Trophoblast cell (in vitro differentiated cells and primary cell): Measurements from ENCODE around the gene CEACAM4.
"Not testable (repeated sequence)": the region's sequence is repeated elsewhere in the genome, so short reads cannot be mapped to it uniquely, and the experiment has no call there.

Experiments used
- DNase-seq, 2 donors: peaks; one replicate each; pipeline ENCODE4 v3.0.0-alpha.2; 2016
- H2AFZ ChIP-seq: 2 replicates; pipeline ENCODE4 v1.6.1; 2013; ENCODE audit warnings: low read length, moderate library complexity, mild to moderate bottlenecking; ENCODE audit not compliant: insufficient read depth, poor library complexity
- H2AK5ac ChIP-seq: 2 replicates; pipeline ENCODE4 v1.6.1; 2013; ENCODE audit warnings: mild to moderate bottlenecking, low read length
- H2BK120ac ChIP-seq: 2 replicates; pipeline ENCODE4 v1.6.1; 2013; ENCODE audit warnings: low read length, mild to moderate bottlenecking, moderate library complexity; ENCODE audit not compliant: insufficient read depth, poor library complexity
- H2BK12ac ChIP-seq: 2 replicates; pipeline ENCODE4 v1.6.1; 2013; ENCODE audit warnings: mild to moderate bottlenecking, low read length, moderate library complexity
- H2BK5ac ChIP-seq: 2 replicates; pipeline ENCODE4 v1.6.1; 2013; ENCODE audit warnings: low read length, low read depth, moderate library complexity, mild to moderate bottlenecking; ENCODE audit not compliant: poor library complexity
- H3K14ac ChIP-seq: 2 replicates; pipeline ENCODE4 v1.6.1; 2013; ENCODE audit warnings: mild to moderate bottlenecking, low read length
- H3K18ac ChIP-seq: 2 replicates; pipeline ENCODE4 v1.6.1; 2013; ENCODE audit warnings: mild to moderate bottlenecking, low read length
- H3K23ac ChIP-seq: 2 replicates; pipeline ENCODE4 v1.6.1; 2013; ENCODE audit warnings: low read length
- H3K27ac ChIP-seq: 2 replicates; pipeline ENCODE4 v1.5.1; 2013; ENCODE audit warnings: low read depth, mild to moderate bottlenecking, inconsistent platforms, low read length, moderate library complexity
- H3K27me3 ChIP-seq: 2 replicates; pipeline ENCODE4 v1.6.1; 2013; ENCODE audit warnings: inconsistent platforms, mild to moderate bottlenecking, low read length, moderate library complexity; ENCODE audit not compliant: insufficient read depth
- H3K36me3 ChIP-seq, 2 experiments: 1 replicate in 1 of 2; 2 replicates in 1 of 2; pipeline ENCODE4 v1.6.1; 2013; ENCODE audit warnings: low read length in 2 of 2, mild to moderate bottlenecking in 2 of 2, moderate library complexity in 1 of 2; ENCODE audit not compliant: insufficient read depth in 2 of 2, control insufficient read depth in 1 of 2
- H3K4ac ChIP-seq: 2 replicates; pipeline ENCODE4 v1.6.1; 2013; ENCODE audit warnings: low read depth, mild to moderate bottlenecking, low read length, moderate library complexity
- H3K4me1 ChIP-seq, 2 experiments: 1 replicate in 1 of 2; 2 replicates in 1 of 2; pipeline ENCODE4 v1.6.1; 2013; ENCODE audit warnings: low read length in 2 of 2, mild to moderate bottlenecking in 2 of 2, moderate library complexity in 1 of 2; ENCODE audit not compliant: insufficient read depth in 2 of 2, control insufficient read depth in 1 of 2
- H3K4me2 ChIP-seq: 2 replicates; pipeline ENCODE4 v1.6.1; 2013; ENCODE audit warnings: inconsistent platforms, mild to moderate bottlenecking, low read length, moderate library complexity
- H3K4me3 ChIP-seq: 2 replicates; pipeline ENCODE4 v1.5.1; 2013; ENCODE audit warnings: mild to moderate bottlenecking, low read depth, low read length, inconsistent platforms
- H3K79me1 ChIP-seq: one replicate; pipeline ENCODE4 v1.6.1; 2013; ENCODE audit warnings: low read length
- H3K79me2 ChIP-seq: 2 replicates; pipeline ENCODE4 v1.6.1; 2013; ENCODE audit warnings: low read length, mild to moderate bottlenecking; ENCODE audit not compliant: control insufficient read depth, insufficient read depth, poor library complexity
- H3K9ac ChIP-seq: 2 replicates; pipeline ENCODE4 v1.6.1; 2013; ENCODE audit warnings: mild to moderate bottlenecking, low read length
- H3K9me3 ChIP-seq: 2 replicates; pipeline ENCODE4 v1.6.1; 2013; ENCODE audit warnings: low read depth, mild to moderate bottlenecking, control low read depth, inconsistent platforms, low read length; ENCODE audit not compliant: insufficient read depth
- H4K12ac ChIP-seq: 2 replicates; pipeline ENCODE4 v1.6.1; 2013; ENCODE audit warnings: low read depth, mild to moderate bottlenecking, low read length, moderate library complexity
- H4K8ac ChIP-seq: 2 replicates; pipeline ENCODE4 v1.6.1; 2013; ENCODE audit warnings: low read depth, mild to moderate bottlenecking, low read length, moderate library complexity
- H4K91ac ChIP-seq: one replicate; pipeline ENCODE4 v1.6.1; 2013; ENCODE audit warnings: low read depth, mild to moderate bottlenecking, low read length, moderate library complexity
- WGBS: extraction: QIAGEN DNeasy Blood & Tissue Kit; methylation state at CpG from one replicate; pipeline ENCODE4 v1.1.7; 2013; ENCODE audit warnings: missing lambda C conversion rate; ENCODE audit not compliant: insufficient read length, insufficient coverage; ENCODE audit errors: extremely low coverage; 5-methylcytosine and 5-hydroxymethylcytosine counted together

Gene CEACAM4

GRCh38 chr19:41582577-41583182 is 44.2 kb downstream of the CEACAM4 start:
- no CpG with 5 or more reads among the region's 1 CpG for WGBS
- H3K18ac ChIP-seq, H3K79me2 ChIP-seq, H2BK120ac ChIP-seq, H3K14ac ChIP-seq, H3K4me1 ChIP-seq, H2AFZ ChIP-seq, H3K27me3 ChIP-seq, H3K36me3 ChIP-seq, H3K4ac ChIP-seq, H2BK5ac ChIP-seq, H2BK12ac ChIP-seq, H3K79me1 ChIP-seq, DNase-seq, H3K4me2 ChIP-seq, H3K4me3 ChIP-seq, H3K23ac ChIP-seq, H4K12ac ChIP-seq, H4K8ac ChIP-seq, H3K27ac ChIP-seq, H4K91ac ChIP-seq, H3K9ac ChIP-seq, H2AK5ac ChIP-seq: not testable (repeated sequence)
- peaks cover 51% of the 10 kb centered on the region for H3K9me3 ChIP-seq

GRCh38 chr19:41581068-41581467 is 45.8 kb downstream of the CEACAM4 start:
- not testable (repeated sequence) for H2BK120ac ChIP-seq, H3K9ac ChIP-seq, H2AFZ ChIP-seq, H3K36me3 ChIP-seq, H3K79me1 ChIP-seq, H3K14ac ChIP-seq, H4K91ac ChIP-seq, H3K27me3 ChIP-seq, H3K4me2 ChIP-seq, H3K23ac ChIP-seq, H3K4me3 ChIP-seq, H4K8ac ChIP-seq, H2BK12ac ChIP-seq, DNase-seq, H3K27ac ChIP-seq, H3K4me1 ChIP-seq, H2AK5ac ChIP-seq, H4K12ac ChIP-seq, H3K18ac ChIP-seq, H3K4ac ChIP-seq, H2BK5ac ChIP-seq, H3K79me2 ChIP-seq
- H3K9me3 ChIP-seq = peaks cover 53% of the 10 kb centered on the region
- WGBS = no CpG with 5 or more reads among the region's 4 CpGs

GRCh38 chr19:41578886-41579285 is 48.0 kb downstream of the CEACAM4 start:
- H4K12ac ChIP-seq = no peak overlapping the region
- no peak overlapping the region for H2AK5ac ChIP-seq
- H3K27me3 ChIP-seq = no peaks in the 10 kb centered on the region
- no peak overlapping the region for H2AFZ ChIP-seq
- no CpG with 5 or more reads among the region's 2 CpGs for WGBS
- no peak for DNase-seq
- no peaks in the 10 kb centered on the region for H3K36me3 ChIP-seq
- no peak overlapping the region for H4K8ac ChIP-seq
- H3K4ac ChIP-seq = no peak overlapping the region
- no peak overlapping the region for H2BK120ac ChIP-seq
- no peak overlapping the region for H3K18ac ChIP-seq
- H3K14ac ChIP-seq = no peak overlapping the region
- no peak overlapping the region for H3K4me3 ChIP-seq
- H3K9ac ChIP-seq = no peak overlapping the region
- H3K4me1 ChIP-seq = no peaks in the 10 kb centered on the region
- H3K23ac ChIP-seq = no peak overlapping the region
- no peak overlapping the region for H3K27ac ChIP-seq
- no peaks in the 10 kb centered on the region for H3K79me1 ChIP-seq
- H3K9me3 ChIP-seq = peaks cover 42% of the 10 kb centered on the region
- H4K91ac ChIP-seq = no peak overlapping the region
- no peak overlapping the region for H3K4me2 ChIP-seq
- H3K79me2 ChIP-seq = no peaks in the 10 kb centered on the region
- no peak overlapping the region for H2BK5ac ChIP-seq
- H2BK12ac ChIP-seq = no peak overlapping the region

GRCh38 chr19:41577833-41578232 is 49.0 kb downstream of the CEACAM4 start:
- H3K79me1 ChIP-seq = no peaks in the 10 kb centered on the region
- H3K27ac ChIP-seq = no peak overlapping the region
- H2BK120ac ChIP-seq = no peak overlapping the region
- DNase-seq = no peak
- H4K91ac ChIP-seq = no peak overlapping the region
- no peak overlapping the region for H3K4ac ChIP-seq
- no peaks in the 10 kb centered on the region for H3K4me1 ChIP-seq
- no CpG with 5 or more reads among the region's 2 CpGs for WGBS
- no peak overlapping the region for H4K8ac ChIP-seq
- H3K23ac ChIP-seq = no peak overlapping the region
- no peak overlapping the region for H2AFZ ChIP-seq
- H2BK5ac ChIP-seq = no peak overlapping the region
- H3K9me3 ChIP-seq = peaks cover 40% of the 10 kb centered on the region
- H3K27me3 ChIP-seq = no peaks in the 10 kb centered on the region
- H2AK5ac ChIP-seq = no peak overlapping the region
- H4K12ac ChIP-seq = no peak overlapping the region
- no peak overlapping the region for H3K18ac ChIP-seq
- no peak overlapping the region for H3K4me2 ChIP-seq
- H3K4me3 ChIP-seq = no peak overlapping the region
- H2BK12ac ChIP-seq = no peak overlapping the region
- H3K14ac ChIP-seq = no peak overlapping the region
- H3K79me2 ChIP-seq = no peaks in the 10 kb centered on the region
- H3K36me3 ChIP-seq = no peaks in the 10 kb centered on the region
- H3K9ac ChIP-seq = no peak overlapping the region
